Kidney epithelial cell (primary cell): Measurements from ENCODE around the gene DPP9. TPM values are rescaled to one million over a fixed set of nuclear protein-coding genes. Genes with fewer than 3 reads are reported as not detected.

Experiments
- DNase-seq: peaks from one replicate; pipeline ENCODE4 v3.0.0-alpha.2; 2010; ENCODE audit warnings: low read depth
- H3K27me3 ChIP-seq: 2 replicates; pipeline ENCODE4 v1.6.0; 2011; ENCODE audit warnings: low read length; ENCODE audit not compliant: control insufficient read depth, insufficient read depth
- H3K36me3 ChIP-seq: 2 replicates; pipeline ENCODE4 v1.5.1; 2011; ENCODE audit warnings: low read length; ENCODE audit not compliant: control insufficient read depth, insufficient read depth
- H3K4me3 ChIP-seq: 2 replicates; pipeline ENCODE4 v1.5.1; 2011; ENCODE audit warnings: low read depth, mild to moderate bottlenecking, control low read depth, low read length
- CTCF ChIP-seq: IDR thresholded peaks from 2 replicates; pipeline ENCODE4 v1.5.1; 2011; ENCODE audit warnings: mild to moderate bottlenecking, moderate library complexity, low read length, control low read depth, inconsistent platforms; ENCODE audit not compliant: insufficient read depth, poor library complexity, severe bottlenecking
- total RNA-seq: library from RNA; depleted of rRNA; stranded (reverse); fragments of >200 nt; gene quantifications from 2 replicates; pipeline ENCODE4 v1.2.3, GENCODE V29; 2015

DPP9 gene
- total RNA-seq, 1 donor from 2014 or later, result 67.8 TPM

GRCh38 chr19:4763021-4763420, 39.4 kb upstream of the DPP9 start:
- H3K4me3 ChIP-seq, result no peak overlapping the region
- peaks cover 19% of the 10 kb centered on the region for H3K27me3 ChIP-seq
- no peaks in the 10 kb centered on the region for H3K36me3 ChIP-seq
- TF ChIP-seq CTCF, result no peak
- DNase-seq, result no peak

- TF ChIP-seq CTCF, result no peak
- peak overlapping the region; percentile 31 for H3K4me3 ChIP-seq
Measured at GRCh38 chr19:4760285-4760650, 36.6 kb upstream of the DPP9 start.

GRCh38 chr19:4759388-4760284, 36.0 kb upstream of the DPP9 start:
- peaks cover 19% of the 10 kb centered on the region for H3K27me3 ChIP-seq
- peak; percentile 72 for DNase-seq
- no peak for TF ChIP-seq CTCF
- H3K36me3 ChIP-seq, result no peaks in the 10 kb centered on the region
- peak overlapping the region; percentile 31 for H3K4me3 ChIP-seq

More at GRCh38 chr19:4760285-4760650, 36.6 kb upstream of the DPP9 start:
- Histone ChIP-seq H3K36me3 (no peaks in the 10 kb centered on the region), H3K27me3 (peaks cover 19% of the 10 kb centered on the region)
- no peak for DNase-seq

- peaks cover 15% of the 10 kb centered on the region for H3K27me3 ChIP-seq
- H3K36me3 ChIP-seq, result no peaks in the 10 kb centered on the region
- TF ChIP-seq CTCF, result no peak
- no peak for DNase-seq
- H3K4me3 ChIP-seq, result no peak overlapping the region
Measured at GRCh38 chr19:4758659-4759058, 35.0 kb upstream of the DPP9 start.

GRCh38 chr19:4758082-4758481, 34.4 kb upstream of the DPP9 start:
- TF ChIP-seq CTCF, result no peak
- Histone ChIP-seq H3K27me3 (peaks cover 14% of the 10 kb centered on the region), H3K4me3 (no peak overlapping the region), H3K36me3 (no peaks in the 10 kb centered on the region)
- no peak for DNase-seq

GRCh38 chr19:4755459-4755858, 31.8 kb upstream of the DPP9 start:
- no peak for TF ChIP-seq CTCF
- H3K27me3 ChIP-seq, result peaks cover 9% of the 10 kb centered on the region
- H3K36me3 ChIP-seq, result no peaks in the 10 kb centered on the region
- H3K4me3 ChIP-seq, result no peak overlapping the region
- no peak for DNase-seq
